C4-2B (cell line): ENCODE results near the gene SGK2.

ENCODE experiments used
- ZFX ChIP-seq: fragments of 450-650 bp; IDR thresholded peaks from 2 replicates; pipeline ENCODE4 v1.6.1; 2017
- TF ChIP-seq, protein P1 (sequence below): fragments of 450-650 bp; conservative IDR thresholded peaks from 2 replicates; pipeline ENCODE4 v1.5.1; 2017; ENCODE audit warnings: mild to moderate bottlenecking

DNA sequence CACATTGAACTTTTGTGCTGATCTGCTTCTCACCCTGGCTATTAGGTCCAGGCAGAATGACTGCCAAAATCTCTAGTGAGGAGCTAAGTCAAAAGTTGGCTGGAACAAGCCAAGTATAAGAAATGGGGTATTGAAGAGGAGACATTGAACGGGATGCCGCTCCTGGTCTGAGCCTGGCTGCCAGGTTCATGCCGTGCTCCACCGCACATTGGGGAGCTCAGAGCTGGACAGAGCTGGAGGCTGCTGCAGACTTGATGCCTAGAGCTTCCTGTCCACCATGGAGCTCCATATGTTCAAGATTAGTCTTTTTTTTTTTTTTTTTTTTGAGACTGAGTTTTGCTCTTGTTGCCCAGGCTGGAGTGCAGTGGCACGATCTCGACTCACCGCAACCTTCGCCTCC, 27.8 kb downstream of the SGK2 start:
- TF ChIP-seq, protein P1, sequence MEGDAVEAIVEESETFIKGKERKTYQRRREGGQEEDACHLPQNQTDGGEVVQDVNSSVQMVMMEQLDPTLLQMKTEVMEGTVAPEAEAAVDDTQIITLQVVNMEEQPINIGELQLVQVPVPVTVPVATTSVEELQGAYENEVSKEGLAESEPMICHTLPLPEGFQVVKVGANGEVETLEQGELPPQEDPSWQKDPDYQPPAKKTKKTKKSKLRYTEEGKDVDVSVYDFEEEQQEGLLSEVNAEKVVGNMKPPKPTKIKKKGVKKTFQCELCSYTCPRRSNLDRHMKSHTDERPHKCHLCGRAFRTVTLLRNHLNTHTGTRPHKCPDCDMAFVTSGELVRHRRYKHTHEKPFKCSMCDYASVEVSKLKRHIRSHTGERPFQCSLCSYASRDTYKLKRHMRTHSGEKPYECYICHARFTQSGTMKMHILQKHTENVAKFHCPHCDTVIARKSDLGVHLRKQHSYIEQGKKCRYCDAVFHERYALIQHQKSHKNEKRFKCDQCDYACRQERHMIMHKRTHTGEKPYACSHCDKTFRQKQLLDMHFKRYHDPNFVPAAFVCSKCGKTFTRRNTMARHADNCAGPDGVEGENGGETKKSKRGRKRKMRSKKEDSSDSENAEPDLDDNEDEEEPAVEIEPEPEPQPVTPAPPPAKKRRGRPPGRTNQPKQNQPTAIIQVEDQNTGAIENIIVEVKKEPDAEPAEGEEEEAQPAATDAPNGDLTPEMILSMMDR: no peak
- TF ChIP-seq ZFX: no peak
